Stomach smooth muscle (tissue), 2 donors: ENCODE data around the gene GPR153.

Experiments
- H3K27ac ChIP-seq: one replicate; pipeline ENCODE4 v1.7.0; 2013; ENCODE audit warnings: mild to moderate bottlenecking, low read length, inconsistent platforms
- H3K27me3 ChIP-seq, 2 donors: one replicate each; pipeline ENCODE4 v1.7.0; 2013; ENCODE audit warnings: low read length in 2 of 2; ENCODE audit not compliant: insufficient read depth in 2 of 2, control insufficient read depth in 1 of 2
- H3K36me3 ChIP-seq, 2 donors: one replicate each; pipeline ENCODE4 v1.7.0; 2013; ENCODE audit warnings: low read length in 2 of 2; ENCODE audit not compliant: control insufficient read depth in 2 of 2, insufficient read depth in 2 of 2
- H3K4me1 ChIP-seq: one replicate; pipeline ENCODE4 v1.7.0; 2013; ENCODE audit warnings: low read length; ENCODE audit not compliant: control insufficient read depth, insufficient read depth
- H3K4me3 ChIP-seq, 2 donors: one replicate each; pipeline ENCODE4 v1.7.0; 2013; ENCODE audit warnings: low read length in 2 of 2
- H3K9ac ChIP-seq, 2 donors: one replicate each; pipeline ENCODE4 v1.7.0; 2013; ENCODE audit warnings: low read length in 2 of 2, mild to moderate bottlenecking in 1 of 2
- H3K9me3 ChIP-seq, 2 donors: one replicate each; pipeline ENCODE4 v1.7.0; 2013; ENCODE audit warnings: low read length in 2 of 2; ENCODE audit not compliant: control insufficient read depth in 2 of 2
- donor health status: healthy.
- donor health status: Pancreatic carcinoma.

Gene GPR153

DNA sequence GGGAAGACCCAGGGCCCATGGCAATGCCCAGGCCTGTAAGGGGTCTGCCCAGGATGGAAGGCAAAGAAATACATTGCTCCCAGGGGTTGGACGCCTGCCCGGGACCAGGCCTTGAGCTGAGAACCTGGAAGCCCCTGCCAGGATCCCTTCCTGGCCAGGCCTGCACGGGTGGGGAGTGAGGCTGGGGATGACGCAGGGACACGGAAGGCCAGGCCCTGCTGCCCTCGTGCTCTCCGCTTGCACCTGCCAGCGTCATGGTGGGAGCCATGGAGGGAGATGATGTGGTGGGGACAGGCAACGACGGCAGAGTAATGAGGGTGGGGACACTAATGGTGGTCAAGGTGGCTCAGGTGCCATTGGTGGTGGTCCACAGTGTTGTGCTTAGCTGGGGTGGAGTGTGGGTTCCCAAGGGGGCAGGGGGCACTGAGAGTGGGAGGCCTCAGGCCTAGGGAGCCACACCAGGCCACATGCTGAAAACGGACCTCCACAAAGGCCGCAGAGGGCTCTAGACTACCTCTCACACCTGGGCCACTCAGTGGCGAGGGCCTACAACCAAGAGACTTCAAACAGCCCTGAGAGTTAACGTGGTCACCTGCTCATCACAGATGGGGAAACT, 12.6 kb downstream of the GPR153 start:
- no peaks in the 10 kb centered on the region for H3K36me3 ChIP-seq
- no peaks in the 10 kb centered on the region for H3K9me3 ChIP-seq
- peaks cover 59 to 70% of the 10 kb centered on the region in 2 donors for H3K27me3 ChIP-seq
- peaks cover 17% of the 10 kb centered on the region for H3K4me1 ChIP-seq
- no peak overlapping the region for H3K9ac ChIP-seq
- no peak overlapping the region for H3K27ac ChIP-seq
- no peak overlapping the region for H3K4me3 ChIP-seq

DNA sequence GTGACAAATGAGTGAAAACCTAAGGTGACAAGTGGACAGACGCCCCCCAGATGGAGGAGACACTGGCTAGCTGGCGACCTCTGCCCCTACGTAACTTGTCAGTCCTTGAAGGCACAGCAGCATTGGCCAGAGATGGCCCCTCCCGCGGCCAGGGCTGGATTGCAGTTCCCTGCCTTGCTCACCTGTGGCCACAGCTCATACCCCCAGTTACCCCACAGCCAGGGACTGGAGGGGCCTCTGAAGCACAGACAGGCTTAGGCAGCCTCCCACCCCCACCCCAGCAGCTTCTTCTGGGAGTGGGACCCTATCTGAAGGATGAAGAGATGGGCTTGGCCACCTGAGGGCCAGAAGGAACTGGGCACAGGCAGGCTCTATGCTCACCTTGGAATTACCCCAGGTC, 13.2 kb downstream of the GPR153 start:
- peaks cover 17% of the 10 kb centered on the region for H3K4me1 ChIP-seq
- no peaks in the 10 kb centered on the region for H3K9me3 ChIP-seq
- H3K36me3 ChIP-seq: no peaks in the 10 kb centered on the region
- peaks cover 65 to 77% of the 10 kb centered on the region in 2 donors for H3K27me3 ChIP-seq
- no peak overlapping the region for H3K9ac ChIP-seq
- no peak overlapping the region for H3K27ac ChIP-seq
- no peak overlapping the region for H3K4me3 ChIP-seq

GRCh38 chr1:6246497-6247467, 14.1 kb downstream of the GPR153 start:
- no peak overlapping the region for H3K9ac ChIP-seq
- H3K27me3 ChIP-seq: peaks cover 62 to 82% of the 10 kb centered on the region in 2 donors
- no peaks in the 10 kb centered on the region for H3K9me3 ChIP-seq
- no peak overlapping the region for H3K4me3 ChIP-seq
- H3K4me1 ChIP-seq: peaks cover 22% of the 10 kb centered on the region
- no peak overlapping the region for H3K27ac ChIP-seq
- no peaks in the 10 kb centered on the region for H3K36me3 ChIP-seq

DNA sequence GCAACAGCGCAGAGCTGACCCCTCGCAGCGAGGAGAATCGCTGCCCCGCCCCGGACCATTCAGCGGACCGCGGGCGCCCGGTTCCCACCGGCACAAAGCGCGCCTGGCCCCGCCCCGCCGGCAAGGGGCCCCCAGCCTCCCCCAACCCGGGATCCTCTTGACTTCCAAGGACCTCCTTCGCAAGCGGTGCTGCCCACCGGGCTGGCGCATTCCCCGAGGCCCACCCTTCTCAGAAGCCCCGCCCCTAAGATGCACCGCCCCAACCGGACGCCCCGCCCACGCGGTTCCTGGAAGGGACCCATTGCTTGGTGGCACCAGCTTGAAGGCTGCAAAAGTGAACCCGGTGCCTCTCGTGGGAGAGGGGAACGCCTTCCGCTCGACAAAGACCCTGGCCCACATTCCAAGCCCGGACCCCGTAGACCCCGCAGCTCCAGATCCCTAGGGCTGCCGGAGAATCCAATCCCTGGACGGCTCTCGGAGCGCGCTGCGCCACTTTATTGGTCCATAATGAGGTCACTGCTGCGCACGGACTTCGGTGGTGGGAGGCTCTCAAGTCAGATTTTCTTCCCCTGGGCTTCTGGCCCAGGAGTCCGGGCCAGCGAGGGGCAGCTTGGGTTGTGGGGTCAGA, 14.9 kb downstream of the GPR153 start:
- Histone ChIP-seq H3K27me3 (peaks cover 64 to 83% of the 10 kb centered on the region in 2 donors), H3K9me3 (no peaks in the 10 kb centered on the region), H3K9ac (no peak overlapping the region), H3K4me1 (peaks cover 28% of the 10 kb centered on the region), H3K36me3 (no peaks in the 10 kb centered on the region), H3K27ac (no peak overlapping the region), H3K4me3 (no peak overlapping the region)

GRCh38 chr1:6245086-6245868, 15.6 kb downstream of the GPR153 start:
- H3K9me3 ChIP-seq: no peaks in the 10 kb centered on the region
- H3K4me3 ChIP-seq: no peak overlapping the region
- H3K36me3 ChIP-seq: no peaks in the 10 kb centered on the region
- H3K27me3 ChIP-seq: peaks cover 64 to 84% of the 10 kb centered on the region in 2 donors
- H3K9ac ChIP-seq: no peak overlapping the region
- no peak overlapping the region for H3K27ac ChIP-seq
- peaks cover 28% of the 10 kb centered on the region for H3K4me1 ChIP-seq

DNA sequence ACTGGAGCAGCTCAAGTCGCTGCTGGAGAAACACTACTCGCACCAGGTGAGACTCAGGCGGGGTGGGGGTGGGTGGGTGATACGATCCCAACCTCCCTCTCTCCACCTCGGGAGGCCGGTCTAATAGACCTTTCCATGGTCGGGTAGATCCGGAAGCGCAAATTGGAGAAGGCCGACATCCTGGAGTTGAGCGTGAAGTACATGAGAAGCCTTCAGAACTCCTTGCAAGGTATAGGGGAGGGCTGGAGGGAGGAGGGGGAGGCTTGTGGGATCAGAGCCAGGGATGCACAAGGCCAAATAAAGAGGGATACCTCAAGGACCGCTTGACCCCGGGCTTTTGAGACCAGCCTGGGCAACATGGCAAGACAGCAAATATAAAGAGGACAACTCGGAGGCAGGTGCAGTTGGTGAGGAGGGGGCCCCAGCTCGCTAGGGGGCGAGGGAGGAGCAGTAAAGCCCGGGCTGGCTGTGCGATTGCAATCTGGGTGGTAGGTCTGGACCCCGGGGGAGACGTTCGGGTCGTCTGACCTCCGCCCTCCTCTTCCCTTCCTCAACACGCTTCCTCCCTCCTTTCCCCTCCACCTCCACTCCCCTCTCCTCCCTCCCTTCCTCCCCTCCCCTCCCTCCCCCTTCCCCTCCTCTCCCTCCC, 16.4 kb downstream of the GPR153 start:
- no peak overlapping the region for H3K27ac ChIP-seq
- H3K4me3 ChIP-seq: no peak overlapping the region
- H3K9me3 ChIP-seq: no peaks in the 10 kb centered on the region
- peaks cover 28% of the 10 kb centered on the region for H3K4me1 ChIP-seq
- H3K36me3 ChIP-seq: no peaks in the 10 kb centered on the region
- peaks cover 63 to 84% of the 10 kb centered on the region in 2 donors for H3K27me3 ChIP-seq
- no peak overlapping the region for H3K9ac ChIP-seq

- H3K9ac ChIP-seq: no peak within 1 kb of the TSS
- H3K27ac ChIP-seq: no peak within 1 kb of the TSS
- H3K4me3 ChIP-seq: no peak within 1 kb of the TSS
- H3K9me3 ChIP-seq: no peaks in the 10 kb centered on the region
- peaks cover 27% of the 10 kb centered on the region for H3K4me1 ChIP-seq
- H3K27me3 ChIP-seq: peaks cover 68 to 81% of the 10 kb centered on the region in 2 donors
- no peaks in the 10 kb centered on the region for H3K36me3 ChIP-seq
Measured at GRCh38 chr1:6243993-6244392, 16.9 kb downstream of the GPR153 start, which contains the start of gene HES3. HES3 (plus strand) TSS chr1:6244179; CDS start chr1:6244366, 187 bp downstream.

- H3K9ac ChIP-seq: no peak overlapping the region
- H3K4me1 ChIP-seq: peaks cover 24% of the 10 kb centered on the region
- H3K9me3 ChIP-seq: no peaks in the 10 kb centered on the region
- H3K27me3 ChIP-seq: peaks cover 67 to 73% of the 10 kb centered on the region in 2 donors
- no peak overlapping the region for H3K4me3 ChIP-seq
- H3K27ac ChIP-seq: no peak overlapping the region
- no peaks in the 10 kb centered on the region for H3K36me3 ChIP-seq
Measured at GRCh38 chr1:6243053-6243834, 17.7 kb downstream of the GPR153 start.

DNA sequence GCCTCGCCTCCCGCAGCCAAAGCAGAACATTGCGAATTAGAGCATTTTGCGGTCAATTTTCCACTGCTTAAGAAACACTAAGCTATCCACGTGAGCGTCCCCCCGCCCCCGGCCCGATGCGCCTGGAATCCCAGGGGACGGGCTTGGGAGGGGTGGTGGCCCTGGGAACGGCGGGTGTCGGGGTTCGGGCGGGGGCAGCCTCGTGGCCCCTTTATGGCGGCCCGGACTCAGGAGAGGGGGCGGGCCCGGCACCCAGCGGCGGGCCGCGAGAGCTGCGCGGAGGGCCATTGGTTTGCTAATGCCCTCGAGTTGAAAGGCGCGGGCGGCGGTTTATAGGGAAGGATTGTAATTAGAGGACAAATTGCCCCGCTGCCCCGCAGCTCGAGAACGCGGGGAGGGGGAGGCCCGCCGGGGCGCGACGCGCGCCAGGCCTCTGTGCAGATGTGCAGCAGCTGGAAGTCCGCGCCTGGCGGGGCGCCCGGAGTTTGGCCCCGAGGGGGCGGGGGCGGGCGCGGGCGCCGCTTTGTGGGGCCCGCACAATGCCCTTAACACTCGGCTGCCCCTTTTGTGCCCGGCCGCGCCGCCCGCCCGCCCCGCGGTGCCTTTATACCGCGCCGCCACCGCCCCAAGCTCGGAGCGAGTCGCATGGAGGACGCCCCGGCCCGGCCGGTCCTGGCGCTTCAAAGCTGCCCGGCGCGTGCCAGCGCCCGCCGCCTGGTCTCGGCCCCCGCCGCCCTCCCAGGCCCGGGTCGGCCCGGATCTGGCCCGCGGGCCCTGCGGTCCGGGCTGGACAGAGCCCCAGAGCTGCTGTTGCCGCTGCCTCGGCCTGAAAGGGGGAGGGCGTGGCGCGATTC, 18.8 kb downstream of the GPR153 start:
- Histone ChIP-seq H3K4me1 (peaks cover 24% of the 10 kb centered on the region), H3K27ac (no peak overlapping the region), H3K27me3 (peaks cover 58 to 62% of the 10 kb centered on the region in 2 donors), H3K4me3 (no peak overlapping the region), H3K36me3 (no peaks in the 10 kb centered on the region), H3K9ac (no peak overlapping the region), H3K9me3 (no peaks in the 10 kb centered on the region)
